GM23338 (cell line): ENCODE data around the gene CFAP299. TPM values are rescaled to one million over a fixed set of nuclear protein-coding genes. Genes with fewer than 3 reads are reported as not detected.
A peak's percentile ranks its signal among the peaks of the same experiment; 100 is the strongest.

Experiments
- ATAC-seq: fragments of 200-7000 bp; cut with Tn5 transposase; 3 replicates; pipeline ENCODE4 v1.9.1; 2020
- DNase-seq: peaks from one replicate; pipeline ENCODE4 v3.0.0-alpha.2; 2015; ENCODE audit warnings: low spot score
- H2AFZ ChIP-seq: fragments of 200-600 bp; sonication (generic); 2 replicates; pipeline ENCODE4 v1.8.0; 2016; ENCODE audit warnings: antibody characterized with exemption, mild to moderate bottlenecking, moderate library complexity
- H3F3A ChIP-seq: fragments of 200-600 bp; sonication (generic); replicated peaks from 2 replicates; pipeline ENCODE4 v1.8.0; 2017; ENCODE audit warnings: antibody characterized with exemption, mixed run types, low read depth
- H3K27ac ChIP-seq: fragments of 200-600 bp; sonication (generic); 2 replicates; pipeline ENCODE4 v1.6.1; 2016; ENCODE audit warnings: low read depth
- H3K27me3 ChIP-seq: fragments of 200-600 bp; sonication (generic); 2 replicates; pipeline ENCODE4 v1.8.0; 2016; ENCODE audit warnings: mild to moderate bottlenecking, mixed run types, moderate library complexity; ENCODE audit not compliant: insufficient read depth
- H3K36me3 ChIP-seq: fragments of 200-600 bp; sonication (generic); 2 replicates; pipeline ENCODE4 v1.8.0; 2016; ENCODE audit warnings: mild to moderate bottlenecking; ENCODE audit not compliant: insufficient read depth
- H3K4me1 ChIP-seq: fragments of 200-600 bp; sonication (generic); 2 replicates; pipeline ENCODE4 v1.8.0; 2016; ENCODE audit warnings: mild to moderate bottlenecking, moderate library complexity; ENCODE audit not compliant: insufficient read depth
- H3K4me2 ChIP-seq: fragments of 200-600 bp; sonication (generic); 2 replicates; pipeline ENCODE4 v1.7.1; 2017; ENCODE audit warnings: mixed run types
- H3K4me3 ChIP-seq: fragments of 200-600 bp; sonication (generic); 2 replicates; pipeline ENCODE4 v1.6.1; 2016; ENCODE audit warnings: mixed run types
- H3K79me2 ChIP-seq: fragments of 200-600 bp; sonication (generic); replicated peaks from 2 replicates; pipeline ENCODE4 v1.8.0; 2017; ENCODE audit warnings: mild to moderate bottlenecking; ENCODE audit not compliant: insufficient read depth
- H3K9me2 ChIP-seq: fragments of 200-600 bp; sonication (generic); 2 replicates; pipeline ENCODE4 v1.8.0; 2017; ENCODE audit not compliant: insufficient read depth
- H4K20me1 ChIP-seq: fragments of 200-600 bp; sonication (generic); replicated peaks from 2 replicates; pipeline ENCODE4 v1.8.0; 2017; ENCODE audit warnings: mild to moderate bottlenecking; ENCODE audit not compliant: insufficient read depth
- H3K27ac Mint-ChIP-seq: 2 replicates; pipeline ENCODE4 v1.8.0; 2020; ENCODE audit warnings: inconsistent platforms, mild to moderate bottlenecking, moderate library complexity, mixed read lengths
- H3K27me3 Mint-ChIP-seq: 3 replicates; pipeline ENCODE4 v1.8.0; 2022; ENCODE audit warnings: low read depth, mild to moderate bottlenecking, moderate library complexity, mixed read lengths, inconsistent platforms; ENCODE audit not compliant: insufficient read depth, poor library complexity
- H3K36me3 Mint-ChIP-seq: 3 replicates; pipeline ENCODE4 v1.8.0; 2021; ENCODE audit warnings: low read depth, mild to moderate bottlenecking, inconsistent platforms, moderate library complexity, mixed read lengths
- H3K4me1 Mint-ChIP-seq: 3 replicates; pipeline ENCODE4 v1.8.0; 2020; ENCODE audit warnings: mild to moderate bottlenecking, inconsistent platforms, mixed read lengths
- H3K4me3 Mint-ChIP-seq: 3 replicates; pipeline ENCODE4 v1.8.0; 2021; ENCODE audit warnings: moderate library complexity, mild to moderate bottlenecking, inconsistent platforms, mixed read lengths
- H3K9me3 Mint-ChIP-seq: 3 replicates; pipeline ENCODE4 v1.8.0; 2020; ENCODE audit warnings: moderate library complexity, mild to moderate bottlenecking, inconsistent platforms, mixed read lengths
- CREB1 ChIP-seq: fragments of 250-450 bp; sonication (Bioruptor Pico); IDR thresholded peaks from 2 replicates; pipeline ENCODE4 v1.5.0; 2020; ENCODE audit warnings: low read depth, mild to moderate bottlenecking, moderate library complexity
- EZH2 ChIP-seq: fragments of 200-600 bp; sonication (generic); IDR thresholded peaks from one replicate; pipeline ENCODE4 v1.8.0; 2017; ENCODE audit warnings: antibody characterized with exemption, mild to moderate bottlenecking, low read depth; ENCODE audit not compliant: unreplicated experiment
- EZH2phosphoT487 ChIP-seq: fragments of 200-600 bp; sonication (generic); IDR thresholded peaks from one replicate; pipeline ENCODE4 v1.8.1; 2018; ENCODE audit warnings: antibody characterized with exemption; ENCODE audit not compliant: unreplicated experiment
- JUNB ChIP-seq: IDR thresholded peaks from one replicate; pipeline ENCODE4 v1.6.1; 2016; ENCODE audit warnings: antibody characterized with exemption; ENCODE audit not compliant: unreplicated experiment
- NANOG ChIP-seq: IDR thresholded peaks from 2 replicates; pipeline ENCODE4 v1.6.1; 2016; ENCODE audit warnings: antibody characterized with exemption, borderline replicate concordance
- STAT1 ChIP-seq: IDR thresholded peaks from one replicate; pipeline ENCODE4 v1.6.1; 2016; ENCODE audit warnings: antibody characterized with exemption; ENCODE audit not compliant: unreplicated experiment
- ZNF114 ChIP-seq: fragments of 250-450 bp; sonication (Bioruptor Pico); IDR thresholded peaks from 2 replicates; pipeline ENCODE4 v1.5.0; 2020; ENCODE audit warnings: mild to moderate bottlenecking, moderate library complexity
- ZNF331 ChIP-seq: fragments of 250-450 bp; sonication (Bioruptor Pico); IDR thresholded peaks from 2 replicates; pipeline ENCODE4 v1.5.0; 2020; ENCODE audit warnings: low read depth, mild to moderate bottlenecking, moderate library complexity
- polyA plus RNA-seq: library from polyadenylated mRNA; unstranded; fragments of >200 nt; fragmentation: Nextera tagmentation; extraction: Ambion mirVana; gene quantifications from 2 replicates; pipeline ENCODE4 v1.2.1, GENCODE V29; 2016
- total RNA-seq: library from RNA; depleted of rRNA; stranded (reverse); fragments of >200 nt; shearing (Covaris generic); gene quantifications from 2 replicates; pipeline ENCODE4 v1.2.3, GENCODE V29; 2014
- TF ChIP-seq, protein P1 (sequence below), 2 experiments: fragments of 200-600 bp in 1 of 2; sonication (generic) in 1 of 2; conservative IDR thresholded peaks; 2 replicates each; pipeline versions ENCODE4 v1.5.1 to v1.6.1; 2016 to 2017; ENCODE audit warnings: antibody characterized with exemption in 2 of 2, low read depth in 2 of 2, mild to moderate bottlenecking in 2 of 2, moderate library complexity in 1 of 2
- TF ChIP-seq, protein P2 (sequence below): IDR thresholded peaks from one replicate; pipeline ENCODE4 v1.6.1; 2018; ENCODE audit warnings: antibody characterized with exemption; ENCODE audit not compliant: unreplicated experiment

CFAP299 gene
- total and polyA plus RNA-seq, 2 experiments from 2014 or later: not detected

DNA sequence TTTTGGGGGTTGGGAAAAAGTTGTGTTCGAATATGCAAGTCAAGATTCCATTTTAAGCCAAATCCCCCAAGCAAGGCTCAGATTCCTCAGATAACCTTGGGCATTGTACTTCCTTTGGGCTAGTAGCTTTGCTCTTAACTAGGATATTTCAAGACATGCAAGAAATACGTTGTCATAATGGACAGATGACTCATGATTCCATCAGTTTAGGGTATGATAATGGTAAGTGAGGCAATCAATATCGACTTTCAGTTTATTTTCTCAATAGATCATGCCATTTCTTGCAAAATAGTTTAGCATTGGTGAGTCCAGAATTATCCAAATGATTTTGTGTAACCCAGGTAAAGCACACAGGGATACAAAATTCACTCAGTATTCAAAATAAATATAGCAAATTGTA, 25.4 kb downstream of the CFAP299 start:
- no peaks in the 10 kb centered on the region for H3K9me3 Mint-ChIP-seq

DNA sequence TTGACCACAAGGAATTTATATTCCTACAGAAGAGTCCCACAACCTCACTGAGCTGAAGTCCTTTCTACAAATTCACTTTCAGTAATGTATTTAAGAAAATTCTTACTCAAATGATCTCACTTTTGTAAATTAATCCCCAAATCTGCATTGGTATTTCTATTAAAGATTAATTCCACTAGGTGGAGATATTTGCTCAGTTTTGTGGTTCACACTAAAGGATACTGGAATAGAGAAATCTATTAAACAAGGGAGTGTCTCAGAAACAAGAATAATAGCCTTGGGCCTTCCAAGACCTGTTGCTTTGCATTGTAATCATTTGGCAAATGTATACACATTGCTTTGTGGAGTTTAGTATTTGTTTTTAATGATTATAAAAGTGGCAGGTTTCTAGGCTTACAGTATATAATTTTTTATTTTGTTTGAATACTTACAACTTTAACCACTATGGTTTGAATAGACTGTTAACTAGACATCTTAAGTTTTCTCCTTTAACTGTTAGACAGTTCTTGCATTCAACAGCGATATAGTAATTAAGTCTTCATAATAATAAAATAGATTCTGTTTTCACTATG, 25.9 kb downstream of the CFAP299 start:
- Histone ChIP-seq H3F3A (no peaks in the 10 kb centered on the region), H3K4me1 (peaks cover 13% of the 10 kb centered on the region), H3K4me2 (no peak overlapping the region), H3K27ac (no peak overlapping the region), H3K9me2 (no peaks in the 10 kb centered on the region), H4K20me1 (no peaks in the 10 kb centered on the region), H3K27me3 (no peaks in the 10 kb centered on the region), H3K36me3 (no peaks in the 10 kb centered on the region), H3K4me3 (no peak overlapping the region), H2AFZ (no peak overlapping the region), H3K79me2 (no peaks in the 10 kb centered on the region)
- H3K36me3 Mint-ChIP-seq: no peaks in the 10 kb centered on the region
- ATAC-seq: no peak; the same call in 2 of the 3 replicates
- H3K4me3 Mint-ChIP-seq: no peak overlapping the region
- H3K9me3 Mint-ChIP-seq: no peaks in the 10 kb centered on the region
- TF ChIP-seq, protein P1, sequence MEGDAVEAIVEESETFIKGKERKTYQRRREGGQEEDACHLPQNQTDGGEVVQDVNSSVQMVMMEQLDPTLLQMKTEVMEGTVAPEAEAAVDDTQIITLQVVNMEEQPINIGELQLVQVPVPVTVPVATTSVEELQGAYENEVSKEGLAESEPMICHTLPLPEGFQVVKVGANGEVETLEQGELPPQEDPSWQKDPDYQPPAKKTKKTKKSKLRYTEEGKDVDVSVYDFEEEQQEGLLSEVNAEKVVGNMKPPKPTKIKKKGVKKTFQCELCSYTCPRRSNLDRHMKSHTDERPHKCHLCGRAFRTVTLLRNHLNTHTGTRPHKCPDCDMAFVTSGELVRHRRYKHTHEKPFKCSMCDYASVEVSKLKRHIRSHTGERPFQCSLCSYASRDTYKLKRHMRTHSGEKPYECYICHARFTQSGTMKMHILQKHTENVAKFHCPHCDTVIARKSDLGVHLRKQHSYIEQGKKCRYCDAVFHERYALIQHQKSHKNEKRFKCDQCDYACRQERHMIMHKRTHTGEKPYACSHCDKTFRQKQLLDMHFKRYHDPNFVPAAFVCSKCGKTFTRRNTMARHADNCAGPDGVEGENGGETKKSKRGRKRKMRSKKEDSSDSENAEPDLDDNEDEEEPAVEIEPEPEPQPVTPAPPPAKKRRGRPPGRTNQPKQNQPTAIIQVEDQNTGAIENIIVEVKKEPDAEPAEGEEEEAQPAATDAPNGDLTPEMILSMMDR (conservative IDR thresholded peaks at IDR 0.05; ENCODE audit: low read depth in 2 of 2): peak in 1 of 2 experiments; percentile 64; a peak in 3 of 4 replicates
- TF ChIP-seq NANOG: no peak
- no peak overlapping the region for H3K27ac Mint-ChIP-seq
- H3K27me3 Mint-ChIP-seq: no peaks in the 10 kb centered on the region
- H3K4me1 Mint-ChIP-seq: peaks cover 17% of the 10 kb centered on the region
- DNase-seq: peak; percentile 61

More for the DNA sequence above, 25.4 kb downstream of the CFAP299 start:
- no peaks in the 10 kb centered on the region for H4K20me1 ChIP-seq
- H3K4me3 Mint-ChIP-seq: no peak overlapping the region
- no peaks in the 10 kb centered on the region for H3K36me3 ChIP-seq
- no peaks in the 10 kb centered on the region for H3K27me3 Mint-ChIP-seq
- H3K4me1 ChIP-seq: peaks cover 13% of the 10 kb centered on the region
- no peak overlapping the region for H3K4me3 ChIP-seq
- no peaks in the 10 kb centered on the region for H3K79me2 ChIP-seq
- peak overlapping the region; percentile 13; the same call in 1 of the 2 replicates for H3K27ac Mint-ChIP-seq
- H3K4me2 ChIP-seq: peak overlapping the region; percentile 15
- DNase-seq: no peak
- no peaks in the 10 kb centered on the region for H3F3A ChIP-seq
- TF ChIP-seq JUNB: no peak
- no peak for TF ChIP-seq STAT1
- TF ChIP-seq NANOG: no peak
- TF ChIP-seq CREB1 (CRISPR knock-in tag): no peak
- no peaks in the 10 kb centered on the region for H3K27me3 ChIP-seq
- H2AFZ ChIP-seq: no peak overlapping the region
- H3K9me2 ChIP-seq: no peaks in the 10 kb centered on the region
- H3K36me3 Mint-ChIP-seq: no peaks in the 10 kb centered on the region
- no peak overlapping the region for H3K27ac ChIP-seq
- H3K4me1 Mint-ChIP-seq: peaks cover 14% of the 10 kb centered on the region
- ATAC-seq: no peak

DNA sequence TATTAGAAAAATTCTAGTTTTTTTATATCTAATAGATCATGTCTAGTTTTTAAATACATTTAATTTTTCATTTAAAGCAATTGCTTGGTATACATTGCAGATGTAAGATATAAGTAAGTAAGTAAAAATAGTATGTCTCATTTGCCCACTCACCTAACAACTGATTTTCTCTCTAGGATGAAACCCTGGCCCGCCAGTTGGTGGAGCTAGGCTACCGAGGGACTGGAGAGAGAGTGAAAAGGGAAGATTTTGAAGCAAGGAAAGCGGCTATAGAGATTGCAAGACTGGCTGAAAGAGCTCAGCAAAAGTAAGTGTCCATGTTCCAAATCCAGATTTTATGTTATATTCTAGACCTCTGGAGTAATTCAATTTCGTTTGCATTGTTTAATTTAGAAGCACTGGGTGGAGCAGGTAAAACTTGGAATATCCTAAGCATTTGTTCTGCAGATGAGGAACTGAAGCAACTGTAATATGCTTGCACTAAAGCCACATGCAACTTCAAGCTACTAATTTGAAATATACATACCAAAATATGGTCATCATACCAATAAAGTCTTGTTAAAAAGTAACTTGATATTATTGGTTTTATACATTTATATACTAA, 27.1 kb downstream of the CFAP299 start:
- no peaks in the 10 kb centered on the region for H3K9me3 Mint-ChIP-seq
- no peaks in the 10 kb centered on the region for H3K36me3 ChIP-seq
- no peak overlapping the region for H3K27ac Mint-ChIP-seq
- TF ChIP-seq EZH2phosphoT487: no peak
- TF ChIP-seq, protein P2, sequence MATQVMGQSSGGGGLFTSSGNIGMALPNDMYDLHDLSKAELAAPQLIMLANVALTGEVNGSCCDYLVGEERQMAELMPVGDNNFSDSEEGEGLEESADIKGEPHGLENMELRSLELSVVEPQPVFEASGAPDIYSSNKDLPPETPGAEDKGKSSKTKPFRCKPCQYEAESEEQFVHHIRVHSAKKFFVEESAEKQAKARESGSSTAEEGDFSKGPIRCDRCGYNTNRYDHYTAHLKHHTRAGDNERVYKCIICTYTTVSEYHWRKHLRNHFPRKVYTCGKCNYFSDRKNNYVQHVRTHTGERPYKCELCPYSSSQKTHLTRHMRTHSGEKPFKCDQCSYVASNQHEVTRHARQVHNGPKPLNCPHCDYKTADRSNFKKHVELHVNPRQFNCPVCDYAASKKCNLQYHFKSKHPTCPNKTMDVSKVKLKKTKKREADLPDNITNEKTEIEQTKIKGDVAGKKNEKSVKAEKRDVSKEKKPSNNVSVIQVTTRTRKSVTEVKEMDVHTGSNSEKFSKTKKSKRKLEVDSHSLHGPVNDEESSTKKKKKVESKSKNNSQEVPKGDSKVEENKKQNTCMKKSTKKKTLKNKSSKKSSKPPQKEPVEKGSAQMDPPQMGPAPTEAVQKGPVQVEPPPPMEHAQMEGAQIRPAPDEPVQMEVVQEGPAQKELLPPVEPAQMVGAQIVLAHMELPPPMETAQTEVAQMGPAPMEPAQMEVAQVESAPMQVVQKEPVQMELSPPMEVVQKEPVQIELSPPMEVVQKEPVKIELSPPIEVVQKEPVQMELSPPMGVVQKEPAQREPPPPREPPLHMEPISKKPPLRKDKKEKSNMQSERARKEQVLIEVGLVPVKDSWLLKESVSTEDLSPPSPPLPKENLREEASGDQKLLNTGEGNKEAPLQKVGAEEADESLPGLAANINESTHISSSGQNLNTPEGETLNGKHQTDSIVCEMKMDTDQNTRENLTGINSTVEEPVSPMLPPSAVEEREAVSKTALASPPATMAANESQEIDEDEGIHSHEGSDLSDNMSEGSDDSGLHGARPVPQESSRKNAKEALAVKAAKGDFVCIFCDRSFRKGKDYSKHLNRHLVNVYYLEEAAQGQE: no peak
- TF ChIP-seq NANOG: no peak
- no peak for TF ChIP-seq EZH2
- no peak for TF ChIP-seq JUNB
- TF ChIP-seq, protein P1 (conservative IDR thresholded peaks at IDR 0.05; ENCODE audit: low read depth in 2 of 2): peak; percentile 88 to 95
- TF ChIP-seq ZNF114 (CRISPR knock-in tag): no peak
- no peak for TF ChIP-seq ZNF331
- peaks cover 13% of the 10 kb centered on the region for H3K4me1 ChIP-seq
- H2AFZ ChIP-seq: no peak overlapping the region
- H3K27me3 Mint-ChIP-seq: no peaks in the 10 kb centered on the region
- H3K27ac ChIP-seq: no peak overlapping the region
- no peaks in the 10 kb centered on the region for H3K27me3 ChIP-seq
- peaks cover 17% of the 10 kb centered on the region for H3K4me1 Mint-ChIP-seq
- H3K4me3 ChIP-seq: no peak overlapping the region
- no peak overlapping the region for H3K4me3 Mint-ChIP-seq
- ATAC-seq (peak; percentile 85), DNase-seq (peak; percentile 83)
- no peaks in the 10 kb centered on the region for H3K36me3 Mint-ChIP-seq
- no peaks in the 10 kb centered on the region for H3F3A ChIP-seq
- no peaks in the 10 kb centered on the region for H4K20me1 ChIP-seq
- no peaks in the 10 kb centered on the region for H3K79me2 ChIP-seq
- H3K9me2 ChIP-seq: no peaks in the 10 kb centered on the region
- no peak overlapping the region for H3K4me2 ChIP-seq
